Measurements from ENCODE around the gene AGL.

DNA sequence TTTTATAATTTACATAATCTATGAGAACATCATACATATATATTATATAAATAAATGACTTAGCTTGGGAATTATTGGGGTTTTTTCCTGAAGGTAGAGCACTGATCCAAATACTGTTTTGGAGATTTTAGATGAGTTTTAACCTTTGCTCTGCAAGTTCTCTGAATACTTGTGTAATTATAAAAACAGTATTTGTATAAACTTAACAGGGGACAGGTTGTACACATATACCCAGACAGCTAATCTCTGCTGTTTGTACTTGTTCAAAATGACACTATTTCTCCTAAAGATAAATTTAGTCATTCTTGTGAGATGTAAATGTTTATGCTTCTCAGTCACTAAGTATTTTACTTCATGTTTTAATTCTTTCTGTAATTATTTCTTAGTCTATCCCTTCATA, 8.7 kb downstream of the AGL start:
- TF ChIP-seq EZH2 (IDR thresholded peaks at IDR 0.05; ENCODE audit: low read depth, unreplicated experiment) (no peak), POLR2AphosphoS5 (IDR thresholded peaks at IDR 0.05; ENCODE audit: low read depth) (no peak), EZH2phosphoT487 (IDR thresholded peaks at IDR 0.05; ENCODE audit: unreplicated experiment) (no peak), ZNF114 (CRISPR knock-in tag; IDR thresholded peaks at IDR 0.05) (no peak), CREB1 (CRISPR knock-in tag; IDR thresholded peaks at IDR 0.05; ENCODE audit: low read depth) (no peak), STAT1 (IDR thresholded peaks at IDR 0.05; ENCODE audit: unreplicated experiment) (no peak)
- TF ChIP-seq, protein P1, sequence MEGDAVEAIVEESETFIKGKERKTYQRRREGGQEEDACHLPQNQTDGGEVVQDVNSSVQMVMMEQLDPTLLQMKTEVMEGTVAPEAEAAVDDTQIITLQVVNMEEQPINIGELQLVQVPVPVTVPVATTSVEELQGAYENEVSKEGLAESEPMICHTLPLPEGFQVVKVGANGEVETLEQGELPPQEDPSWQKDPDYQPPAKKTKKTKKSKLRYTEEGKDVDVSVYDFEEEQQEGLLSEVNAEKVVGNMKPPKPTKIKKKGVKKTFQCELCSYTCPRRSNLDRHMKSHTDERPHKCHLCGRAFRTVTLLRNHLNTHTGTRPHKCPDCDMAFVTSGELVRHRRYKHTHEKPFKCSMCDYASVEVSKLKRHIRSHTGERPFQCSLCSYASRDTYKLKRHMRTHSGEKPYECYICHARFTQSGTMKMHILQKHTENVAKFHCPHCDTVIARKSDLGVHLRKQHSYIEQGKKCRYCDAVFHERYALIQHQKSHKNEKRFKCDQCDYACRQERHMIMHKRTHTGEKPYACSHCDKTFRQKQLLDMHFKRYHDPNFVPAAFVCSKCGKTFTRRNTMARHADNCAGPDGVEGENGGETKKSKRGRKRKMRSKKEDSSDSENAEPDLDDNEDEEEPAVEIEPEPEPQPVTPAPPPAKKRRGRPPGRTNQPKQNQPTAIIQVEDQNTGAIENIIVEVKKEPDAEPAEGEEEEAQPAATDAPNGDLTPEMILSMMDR (conservative IDR thresholded peaks at IDR 0.05; ENCODE audit: low read depth in 2 of 2), result no peak
- TF ChIP-seq, protein P2, sequence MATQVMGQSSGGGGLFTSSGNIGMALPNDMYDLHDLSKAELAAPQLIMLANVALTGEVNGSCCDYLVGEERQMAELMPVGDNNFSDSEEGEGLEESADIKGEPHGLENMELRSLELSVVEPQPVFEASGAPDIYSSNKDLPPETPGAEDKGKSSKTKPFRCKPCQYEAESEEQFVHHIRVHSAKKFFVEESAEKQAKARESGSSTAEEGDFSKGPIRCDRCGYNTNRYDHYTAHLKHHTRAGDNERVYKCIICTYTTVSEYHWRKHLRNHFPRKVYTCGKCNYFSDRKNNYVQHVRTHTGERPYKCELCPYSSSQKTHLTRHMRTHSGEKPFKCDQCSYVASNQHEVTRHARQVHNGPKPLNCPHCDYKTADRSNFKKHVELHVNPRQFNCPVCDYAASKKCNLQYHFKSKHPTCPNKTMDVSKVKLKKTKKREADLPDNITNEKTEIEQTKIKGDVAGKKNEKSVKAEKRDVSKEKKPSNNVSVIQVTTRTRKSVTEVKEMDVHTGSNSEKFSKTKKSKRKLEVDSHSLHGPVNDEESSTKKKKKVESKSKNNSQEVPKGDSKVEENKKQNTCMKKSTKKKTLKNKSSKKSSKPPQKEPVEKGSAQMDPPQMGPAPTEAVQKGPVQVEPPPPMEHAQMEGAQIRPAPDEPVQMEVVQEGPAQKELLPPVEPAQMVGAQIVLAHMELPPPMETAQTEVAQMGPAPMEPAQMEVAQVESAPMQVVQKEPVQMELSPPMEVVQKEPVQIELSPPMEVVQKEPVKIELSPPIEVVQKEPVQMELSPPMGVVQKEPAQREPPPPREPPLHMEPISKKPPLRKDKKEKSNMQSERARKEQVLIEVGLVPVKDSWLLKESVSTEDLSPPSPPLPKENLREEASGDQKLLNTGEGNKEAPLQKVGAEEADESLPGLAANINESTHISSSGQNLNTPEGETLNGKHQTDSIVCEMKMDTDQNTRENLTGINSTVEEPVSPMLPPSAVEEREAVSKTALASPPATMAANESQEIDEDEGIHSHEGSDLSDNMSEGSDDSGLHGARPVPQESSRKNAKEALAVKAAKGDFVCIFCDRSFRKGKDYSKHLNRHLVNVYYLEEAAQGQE (IDR thresholded peaks at IDR 0.05; ENCODE audit: unreplicated experiment), result no peak
- TF ChIP-seq, protein P3, sequence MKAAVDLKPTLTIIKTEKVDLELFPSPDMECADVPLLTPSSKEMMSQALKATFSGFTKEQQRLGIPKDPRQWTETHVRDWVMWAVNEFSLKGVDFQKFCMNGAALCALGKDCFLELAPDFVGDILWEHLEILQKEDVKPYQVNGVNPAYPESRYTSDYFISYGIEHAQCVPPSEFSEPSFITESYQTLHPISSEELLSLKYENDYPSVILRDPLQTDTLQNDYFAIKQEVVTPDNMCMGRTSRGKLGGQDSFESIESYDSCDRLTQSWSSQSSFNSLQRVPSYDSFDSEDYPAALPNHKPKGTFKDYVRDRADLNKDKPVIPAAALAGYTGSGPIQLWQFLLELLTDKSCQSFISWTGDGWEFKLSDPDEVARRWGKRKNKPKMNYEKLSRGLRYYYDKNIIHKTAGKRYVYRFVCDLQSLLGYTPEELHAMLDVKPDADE (IDR thresholded peaks at IDR 0.05), result no peak

All from GM23338 (cell line).